GM12892 (cell line): ENCODE measurements around the gene ZCCHC14.

Source experiments
- POLR2A ChIP-seq: IDR thresholded peaks from 2 replicates; pipeline ENCODE4 v1.6.1; 2011; ENCODE audit warnings: low read depth, low read length, control low read depth
- POLR2AphosphoS5 ChIP-seq: IDR thresholded peaks from 2 replicates; pipeline ENCODE4 v1.6.1; 2011; ENCODE audit warnings: low read depth, low read length, control low read depth

DNA sequence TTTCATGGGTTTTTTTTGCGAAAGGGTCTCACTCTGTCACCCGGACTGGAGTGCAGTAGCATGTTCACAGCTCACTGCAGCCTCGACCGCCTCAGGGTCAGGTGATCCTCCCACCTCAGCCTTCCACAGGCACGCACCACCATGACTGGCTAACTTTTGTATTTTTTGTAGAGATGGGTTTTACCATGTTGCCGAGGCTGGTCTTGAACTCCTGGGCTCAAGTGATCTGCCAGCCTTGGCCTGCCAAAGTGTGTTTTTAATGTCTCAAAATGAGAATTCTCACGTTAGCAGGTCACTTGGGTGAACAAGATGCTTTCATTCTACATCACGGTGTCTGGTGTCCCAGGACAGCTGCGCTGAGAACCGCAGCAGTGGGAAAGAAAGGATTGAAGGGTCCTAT is 112.4 kb downstream of the ZCCHC14 start:
- no peak for TF ChIP-seq POLR2A
- no peak for TF ChIP-seq POLR2AphosphoS5
